HFFc6 (cell line): Measurements from ENCODE around the gene PIAS4. TPM values are rescaled to one million over a fixed set of nuclear protein-coding genes. Genes with fewer than 3 reads are reported as not detected.

Experiments
- DNase-seq: peaks from one replicate; pipeline ENCODE4 v3.0.0-alpha.2; 2018
- H3K27ac Mint-ChIP-seq: 2 replicates; pipeline ENCODE4 v1.8.0; 2020; ENCODE audit warnings: mild to moderate bottlenecking, mixed read lengths
- H3K27me3 Mint-ChIP-seq: 2 replicates; pipeline ENCODE4 v1.8.0; 2021; ENCODE audit warnings: mild to moderate bottlenecking, moderate library complexity, mixed read lengths; ENCODE audit not compliant: insufficient read depth
- H3K36me3 Mint-ChIP-seq: 2 replicates; pipeline ENCODE4 v1.8.0; 2021; ENCODE audit warnings: low read depth, mixed read lengths
- H3K4me1 Mint-ChIP-seq: 2 replicates; pipeline ENCODE4 v1.8.0; 2020; ENCODE audit warnings: low read depth, mixed read lengths
- H3K4me3 Mint-ChIP-seq: 2 replicates; pipeline ENCODE4 v1.8.0; 2020; ENCODE audit warnings: mild to moderate bottlenecking, moderate library complexity, mixed read lengths
- H3K9me3 Mint-ChIP-seq: 2 replicates; pipeline ENCODE4 v1.8.0; 2020; ENCODE audit warnings: mild to moderate bottlenecking, mixed read lengths
- CTCF ChIP-seq: fragments of 200-600 bp; sonication (generic); IDR thresholded peaks from 2 replicates; pipeline ENCODE4 v1.5.0; 2021; ENCODE audit warnings: antibody characterized with exemption, mild to moderate bottlenecking
- total RNA-seq, 6 experiments: library from RNA; stranded (reverse); fragmentation: NEBNext Ultra II Directional; extraction: Animal tissue kit (Norgen Biotek cat#: 25700); gene quantifications; 2 replicates in 1 of 6; 3 replicates in 5 of 6; pipeline ENCODE4 v1.2.3, GENCODE V29; 2021

Gene PIAS4
- total RNA-seq, 6 experiments from 2014 or later = 20.0 to 26.0 (median 23.3) TPM

DNA sequence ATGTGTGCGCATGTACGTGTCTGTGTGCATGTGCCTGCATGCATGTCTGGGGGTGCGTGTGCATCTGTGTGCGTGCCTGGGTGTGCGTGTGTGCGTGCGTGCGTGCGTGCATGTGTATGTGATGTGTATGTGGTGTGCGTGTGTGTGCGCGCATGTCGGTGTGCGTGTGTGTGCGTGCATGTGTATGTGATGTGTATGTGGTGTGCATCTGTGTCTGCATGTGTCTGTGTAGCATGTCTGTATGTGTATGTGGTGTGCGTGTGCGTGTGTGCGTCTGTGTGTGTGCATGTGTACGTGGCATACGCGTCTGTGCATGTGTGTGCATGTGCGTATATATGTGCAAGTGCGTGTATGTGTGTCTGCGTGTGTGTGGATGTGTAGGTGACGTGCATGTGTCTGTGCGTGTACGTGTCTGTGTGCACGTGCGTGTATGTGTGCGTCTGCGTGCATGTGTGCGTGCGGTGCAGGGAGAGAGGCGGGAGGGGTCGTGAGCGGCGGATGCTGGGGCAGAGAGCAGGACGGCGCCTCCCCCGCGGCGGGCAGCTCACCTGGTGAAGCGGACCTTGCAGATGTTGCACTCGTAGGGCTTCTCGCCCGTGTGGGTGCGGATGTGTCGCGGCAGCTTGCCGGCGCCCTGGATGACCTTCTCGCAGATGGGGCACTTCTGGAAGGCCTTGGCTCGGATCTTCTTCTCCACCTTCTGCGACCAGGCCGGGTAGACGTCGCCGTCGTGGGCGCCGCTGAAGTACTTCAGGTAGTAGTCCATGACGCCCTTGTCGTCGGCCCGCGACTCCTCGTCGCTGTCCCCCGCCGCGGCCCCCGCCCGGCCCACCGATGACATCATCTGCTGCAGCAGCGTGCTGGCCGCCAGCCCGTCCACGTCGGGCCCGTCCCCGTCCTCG, 46.1 kb downstream of the PIAS4 start:
- Mint-ChIP-seq H3K4me3 (peak overlapping the region; percentile 75), H3K27ac (peak overlapping the region; percentile 91), H3K4me1 (peaks cover 46% of the 10 kb centered on the region), H3K36me3 (peaks cover 42% of the 10 kb centered on the region), H3K27me3 (peaks cover 11% of the 10 kb centered on the region), H3K9me3 (peaks cover 6% of the 10 kb centered on the region)
- TF ChIP-seq CTCF = no peak
- no peak for DNase-seq

DNA sequence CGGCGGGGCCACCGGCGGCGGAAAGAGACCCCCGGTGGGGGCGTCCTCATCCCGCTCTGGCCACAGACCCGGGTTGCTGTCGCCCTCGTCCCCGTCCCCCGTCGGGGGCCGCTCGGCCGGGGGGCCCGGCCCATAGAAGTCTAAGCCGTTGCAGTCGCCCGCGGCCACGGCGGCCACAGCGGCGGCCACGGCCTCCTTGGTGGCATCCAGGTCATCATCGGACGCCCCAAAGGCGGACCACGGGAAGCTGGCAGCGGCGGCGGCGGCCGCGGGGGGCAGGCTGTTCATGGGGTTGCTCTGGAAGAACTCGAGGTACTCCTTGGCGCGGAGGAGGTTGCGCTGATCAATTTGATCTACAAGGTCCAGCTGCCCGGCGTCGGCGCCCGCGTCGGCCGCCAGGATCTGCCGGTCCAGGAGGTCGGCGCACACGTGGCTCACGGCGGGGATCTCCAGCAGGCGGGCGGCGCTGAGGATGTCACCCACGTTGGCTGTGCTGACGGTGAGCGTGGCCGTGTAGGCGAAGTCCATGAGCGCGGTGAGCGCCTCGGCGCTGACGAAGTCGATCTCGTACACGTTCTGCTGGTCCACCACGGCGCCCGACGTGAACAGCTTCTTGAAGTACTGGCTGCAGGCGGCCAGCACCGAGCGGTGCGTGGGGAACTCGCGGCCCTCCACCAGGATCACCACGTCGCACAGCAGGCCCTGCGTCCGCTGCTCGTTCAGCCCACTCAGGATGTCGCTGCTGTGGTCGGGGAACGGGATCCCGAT, 47.1 kb downstream of the PIAS4 start:
- Mint-ChIP-seq H3K36me3 (peaks cover 42% of the 10 kb centered on the region), H3K4me3 (no peak overlapping the region), H3K27me3 (peaks cover 11% of the 10 kb centered on the region), H3K4me1 (peaks cover 45% of the 10 kb centered on the region), H3K9me3 (peaks cover 6% of the 10 kb centered on the region), H3K27ac (no peak overlapping the region)
- DNase-seq = no peak
- no peak for TF ChIP-seq CTCF

GRCh38 chr19:4055209-4055552, 47.6 kb downstream of the PIAS4 start:
- Mint-ChIP-seq H3K4me1 (peaks cover 41% of the 10 kb centered on the region), H3K9me3 (peaks cover 6% of the 10 kb centered on the region), H3K27me3 (peaks cover 12% of the 10 kb centered on the region), H3K27ac (no peak overlapping the region), H3K36me3 (peaks cover 42% of the 10 kb centered on the region), H3K4me3 (no peak overlapping the region)
- no peak for DNase-seq
- TF ChIP-seq CTCF = no peak

- peak; percentile 46 for TF ChIP-seq CTCF
- peaks cover 13% of the 10 kb centered on the region for H3K27me3 Mint-ChIP-seq
- peak overlapping the region; percentile 80 for H3K27ac Mint-ChIP-seq
- peak overlapping the region; percentile 62 for H3K4me3 Mint-ChIP-seq
- peaks cover 27% of the 10 kb centered on the region for H3K36me3 Mint-ChIP-seq
- peaks cover 6% of the 10 kb centered on the region for H3K9me3 Mint-ChIP-seq
- DNase-seq = peak; percentile 91
- peaks cover 19% of the 10 kb centered on the region for H3K4me1 Mint-ChIP-seq
These were observed 50.6 kb downstream of the PIAS4 start for GRCh38 chr19:4057931-4058692.

DNA sequence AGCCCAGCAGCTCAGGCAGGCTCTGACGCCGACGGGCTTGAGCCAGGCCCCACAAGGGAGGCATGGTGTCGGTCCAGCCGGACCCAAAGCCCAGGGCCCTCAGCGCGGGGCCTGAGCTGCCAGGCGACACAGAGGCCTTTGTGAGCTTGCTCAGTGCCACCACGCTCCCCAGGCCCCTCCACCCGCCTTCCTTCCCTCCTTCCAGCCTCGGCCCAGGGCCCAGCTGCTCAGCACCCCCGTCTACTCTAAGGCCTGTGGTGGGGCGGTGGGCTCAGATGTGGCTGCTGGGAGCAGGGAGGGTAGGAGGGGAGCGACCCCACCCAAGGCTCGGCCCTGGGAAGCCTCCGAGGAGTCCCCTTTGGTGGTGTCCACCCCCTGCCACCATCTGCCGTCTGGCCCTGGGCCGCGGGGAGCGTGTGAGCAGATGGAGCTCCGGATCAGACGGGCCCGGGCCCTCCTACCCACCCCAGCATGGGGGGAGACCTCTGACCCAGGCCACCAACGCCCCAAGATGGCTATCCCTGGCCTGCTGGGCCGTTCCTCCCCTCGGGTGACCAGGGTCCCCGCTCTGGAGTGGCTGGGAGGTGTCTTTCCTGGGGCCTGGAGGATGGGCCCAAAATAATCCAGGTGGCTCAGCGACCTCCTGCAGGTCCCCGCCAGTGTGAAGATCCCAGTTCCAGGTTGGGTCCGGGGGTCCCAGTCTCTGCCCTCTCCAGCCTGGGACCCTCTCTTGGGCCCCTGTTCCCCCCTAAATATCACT, 51.3 kb downstream of the PIAS4 start:
- peak overlapping the region; percentile 51 for H3K4me3 Mint-ChIP-seq
- no peak for TF ChIP-seq CTCF
- no peak for DNase-seq
- H3K4me1 Mint-ChIP-seq = peaks cover 15% of the 10 kb centered on the region
- peaks cover 7% of the 10 kb centered on the region for H3K27me3 Mint-ChIP-seq
- peaks cover 19% of the 10 kb centered on the region for H3K36me3 Mint-ChIP-seq
- no peaks in the 10 kb centered on the region for H3K9me3 Mint-ChIP-seq
- H3K27ac Mint-ChIP-seq = peak overlapping the region; percentile 80
